SU-DHL-6 (cell line): ENCODE results near the gene PGAM4.
A peak's percentile ranks its signal among the peaks of the same experiment; 100 is the strongest.

ENCODE experiments used
- H2AFZ ChIP-seq: fragments of 200-600 bp; sonication (generic); 2 replicates; pipeline ENCODE4 v1.6.1; 2014; ENCODE audit warnings: low read depth, mild to moderate bottlenecking, moderate library complexity, mixed read lengths, antibody characterized with exemption, low read length; ENCODE audit not compliant: severe bottlenecking
- H3F3A ChIP-seq: fragments of 200-600 bp; shearing (Covaris generic); 2 replicates; pipeline ENCODE4 v1.6.0; 2016; ENCODE audit warnings: antibody characterized with exemption, mild to moderate bottlenecking; ENCODE audit not compliant: insufficient read depth
- H3K27ac ChIP-seq: fragments of 200-600 bp; sonication (generic); 2 replicates; pipeline ENCODE4 v1.5.1; 2016; ENCODE audit warnings: low read depth, mild to moderate bottlenecking, low read length, moderate library complexity, mixed read lengths
- H3K27me3 ChIP-seq: fragments of 200-600 bp; sonication (generic), shearing (Covaris generic); 2 replicates; pipeline ENCODE4 v1.6.0; 2014; ENCODE audit warnings: mild to moderate bottlenecking, low read length
- H3K36me3 ChIP-seq: fragments of 200-600 bp; sonication (generic); 2 replicates; pipeline ENCODE4 v1.6.1; 2014; ENCODE audit warnings: mild to moderate bottlenecking, low read length, mixed read lengths
- H3K4me2 ChIP-seq: fragments of 300-600, 200-600 bp; shearing (Covaris generic), sonication (generic); 2 replicates; pipeline ENCODE4 v1.6.0; 2014; ENCODE audit warnings: low read length, low read depth, mild to moderate bottlenecking; ENCODE audit not compliant: poor library complexity, severe bottlenecking
- H3K4me3 ChIP-seq: fragments of 200-600 bp; sonication (generic); 2 replicates; pipeline ENCODE4 v1.5.1; 2014; ENCODE audit warnings: antibody characterized with exemption, low read length, mild to moderate bottlenecking, mixed read lengths; ENCODE audit not compliant: insufficient read depth, poor library complexity, severe bottlenecking
- H3K79me2 ChIP-seq: fragments of 200-600 bp; sonication (generic); 2 replicates; pipeline ENCODE4 v1.6.1; 2014; ENCODE audit warnings: mild to moderate bottlenecking, low read length, moderate library complexity; ENCODE audit not compliant: insufficient read depth
- H3K9ac ChIP-seq: fragments of 200-600 bp; sonication (generic); 2 replicates; pipeline ENCODE4 v1.7.0; 2014; ENCODE audit warnings: mild to moderate bottlenecking, low read length
- H3K9me2 ChIP-seq: fragments of 200-600 bp; sonication (generic); replicated peaks from 2 replicates; pipeline ENCODE4 v1.6.1; 2014; ENCODE audit warnings: low read length; ENCODE audit not compliant: insufficient read depth
- H3K9me3 ChIP-seq: fragments of 200-600 bp; sonication (generic); 2 replicates; pipeline ENCODE4 v1.6.1; 2014; ENCODE audit warnings: low read length, mixed read lengths; ENCODE audit not compliant: insufficient read depth
- H4K20me1 ChIP-seq: fragments of 200-600 bp; sonication (generic); 2 replicates; pipeline ENCODE4 v1.6.1; 2014; ENCODE audit warnings: low read depth, mild to moderate bottlenecking, antibody characterized with exemption, low read length, moderate library complexity, mixed read lengths
- EZH2phosphoT487 ChIP-seq: fragments of 200-600 bp; sonication (generic), shearing (Covaris generic); conservative IDR thresholded peaks from 2 replicates; pipeline ENCODE4 v1.6.1; 2018; ENCODE audit warnings: mild to moderate bottlenecking, antibody characterized with exemption, low read length, moderate library complexity, mixed read lengths
- TF ChIP-seq, protein P1 (sequence below): fragments of 200-600 bp; sonication (generic); IDR thresholded peaks from one replicate; pipeline ENCODE4 v1.5.1; 2017; ENCODE audit warnings: antibody characterized with exemption, mild to moderate bottlenecking, low read length, moderate library complexity; ENCODE audit not compliant: insufficient read depth, poor library complexity, severe bottlenecking

Gene PGAM4

GRCh38 chrX:77935886-77936285 lies 33.6 kb downstream of the PGAM4 start:
- H3K4me2 ChIP-seq, result no peak overlapping the region
- H3K9me2 ChIP-seq, result no peaks in the 10 kb centered on the region
- H3K27me3 ChIP-seq, result no peaks in the 10 kb centered on the region
- no peak for TF ChIP-seq EZH2phosphoT487
- TF ChIP-seq, protein P1, sequence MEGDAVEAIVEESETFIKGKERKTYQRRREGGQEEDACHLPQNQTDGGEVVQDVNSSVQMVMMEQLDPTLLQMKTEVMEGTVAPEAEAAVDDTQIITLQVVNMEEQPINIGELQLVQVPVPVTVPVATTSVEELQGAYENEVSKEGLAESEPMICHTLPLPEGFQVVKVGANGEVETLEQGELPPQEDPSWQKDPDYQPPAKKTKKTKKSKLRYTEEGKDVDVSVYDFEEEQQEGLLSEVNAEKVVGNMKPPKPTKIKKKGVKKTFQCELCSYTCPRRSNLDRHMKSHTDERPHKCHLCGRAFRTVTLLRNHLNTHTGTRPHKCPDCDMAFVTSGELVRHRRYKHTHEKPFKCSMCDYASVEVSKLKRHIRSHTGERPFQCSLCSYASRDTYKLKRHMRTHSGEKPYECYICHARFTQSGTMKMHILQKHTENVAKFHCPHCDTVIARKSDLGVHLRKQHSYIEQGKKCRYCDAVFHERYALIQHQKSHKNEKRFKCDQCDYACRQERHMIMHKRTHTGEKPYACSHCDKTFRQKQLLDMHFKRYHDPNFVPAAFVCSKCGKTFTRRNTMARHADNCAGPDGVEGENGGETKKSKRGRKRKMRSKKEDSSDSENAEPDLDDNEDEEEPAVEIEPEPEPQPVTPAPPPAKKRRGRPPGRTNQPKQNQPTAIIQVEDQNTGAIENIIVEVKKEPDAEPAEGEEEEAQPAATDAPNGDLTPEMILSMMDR, result no peak
- no peaks in the 10 kb centered on the region for H3K9me3 ChIP-seq
- H3K27ac ChIP-seq, result no peak overlapping the region
- H3K36me3 ChIP-seq, result no peaks in the 10 kb centered on the region
- no peaks in the 10 kb centered on the region for H3K79me2 ChIP-seq
- H2AFZ ChIP-seq, result no peak overlapping the region
- no peak overlapping the region for H3K9ac ChIP-seq
- no peaks in the 10 kb centered on the region; the same call in 1 of the 2 replicates for H3F3A ChIP-seq
- no peak overlapping the region for H3K4me3 ChIP-seq
- no peaks in the 10 kb centered on the region for H4K20me1 ChIP-seq

DNA sequence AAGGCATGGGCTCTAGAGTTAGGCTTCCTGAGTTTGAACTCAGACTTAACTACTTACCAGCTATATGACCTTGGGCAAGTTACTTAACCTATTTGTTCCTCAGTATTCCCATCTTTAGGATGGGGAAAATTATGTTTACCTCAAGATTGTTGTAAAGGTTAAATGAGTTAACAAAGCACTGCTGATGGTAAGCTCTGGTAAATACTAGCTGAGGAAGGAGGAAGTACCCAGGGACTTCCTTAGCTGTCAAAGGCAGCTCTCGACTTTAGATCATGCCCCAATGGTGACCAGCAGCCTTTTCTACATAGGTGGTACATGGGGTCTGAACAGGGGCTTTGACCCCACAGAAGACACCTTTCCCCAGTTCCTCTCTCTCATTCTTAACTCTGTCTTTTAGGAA lies 38.9 kb downstream of the PGAM4 start:
- Histone ChIP-seq H3K27ac (no peak overlapping the region), H3K27me3 (no peaks in the 10 kb centered on the region), H3K4me2 (no peak overlapping the region), H3K36me3 (no peaks in the 10 kb centered on the region), H3F3A (no peaks in the 10 kb centered on the region), H3K4me3 (no peak overlapping the region), H4K20me1 (no peaks in the 10 kb centered on the region), H3K79me2 (no peaks in the 10 kb centered on the region), H2AFZ (no peak overlapping the region), H3K9me2 (no peaks in the 10 kb centered on the region), H3K9me3 (no peaks in the 10 kb centered on the region), H3K9ac (no peak overlapping the region)
- TF ChIP-seq, protein P1, result no peak
- no peak for TF ChIP-seq EZH2phosphoT487

- Histone ChIP-seq H3F3A (no peaks in the 10 kb centered on the region), H3K27ac (no peak overlapping the region), H2AFZ (no peak overlapping the region), H3K9me3 (no peaks in the 10 kb centered on the region), H3K79me2 (no peaks in the 10 kb centered on the region), H3K36me3 (no peaks in the 10 kb centered on the region), H4K20me1 (no peaks in the 10 kb centered on the region), H3K4me2 (peak overlapping the region; percentile 31), H3K4me3 (no peak overlapping the region), H3K9ac (no peak overlapping the region), H3K9me2 (no peaks in the 10 kb centered on the region), H3K27me3 (no peaks in the 10 kb centered on the region)
- no peak for TF ChIP-seq EZH2phosphoT487
- TF ChIP-seq, protein P1, result no peak
Observed at GRCh38 chrX:77925764-77926163, 43.7 kb downstream of the PGAM4 start.
